Hindlimb muscle (tissue), 1 donor: Measurements from ENCODE around the gene MLLT10. TPM values are rescaled to one million over a fixed set of nuclear protein-coding genes. Genes with fewer than 3 reads are reported as not detected.
"Not testable (repeated sequence)": the region's sequence is repeated elsewhere in the genome, so short reads cannot be mapped to it uniquely, and the experiment has no call there.

Source experiments
- DNase-seq: peaks from one replicate; pipeline ENCODE4 v3.0.0-alpha.2; 2013
- polyA plus RNA-seq: library from polyadenylated mRNA; unstranded; fragments of 120-200 nt; gene quantifications from one replicate; pipeline ENCODE4 v1.2.1, GENCODE V29; 2013; ENCODE audit not compliant: insufficient read length

Gene MLLT10
- polyA plus RNA-seq, 1 donor, result 27.0 TPM

GRCh38 chr10:21529032-21529910 is 4.8 kb upstream of the MLLT10 start:
- no peak for DNase-seq

GRCh38 chr10:21530168-21530567 is 3.9 kb upstream of the MLLT10 start:
- DNase-seq, result no peak

- no peak for DNase-seq
These were observed 3.4 kb upstream of the MLLT10 start for GRCh38 chr10:21530641-21531040.

- no peak for DNase-seq
These were observed 2.9 kb upstream of the MLLT10 start for GRCh38 chr10:21531164-21531563.

GRCh38 chr10:21532694-21533466 is 1.2 kb upstream of the MLLT10 start:
- DNase-seq, result no peak

GRCh38 chr10:21534280-21534586 is 201 bp downstream of the MLLT10 start:
- DNase-seq, result no peak

GRCh38 chr10:21534604-21535493 is 817 bp downstream of the MLLT10 start:
- DNase-seq, result no peak

- no peak for DNase-seq
These were observed 1.5 kb downstream of the MLLT10 start for GRCh38 chr10:21535494-21535965.

GRCh38 chr10:21535976-21536375 is 1.9 kb downstream of the MLLT10 start:
- not testable (repeated sequence) for DNase-seq

- DNase-seq, result no peak
These were observed 2.8 kb downstream of the MLLT10 start for GRCh38 chr10:21536874-21537273.

GRCh38 chr10:21540701-21541100 is 6.7 kb downstream of the MLLT10 start:
- not testable (repeated sequence) for DNase-seq

GRCh38 chr10:21547246-21547645 is 13.2 kb downstream of the MLLT10 start:
- DNase-seq, result no peak

GRCh38 chr10:21552638-21553037 is 18.6 kb downstream of the MLLT10 start:
- no peak for DNase-seq

GRCh38 chr10:21556527-21556926 is 22.5 kb downstream of the MLLT10 start:
- no peak for DNase-seq

GRCh38 chr10:21558984-21559383 is 25.0 kb downstream of the MLLT10 start:
- not testable (repeated sequence) for DNase-seq

- DNase-seq, result no peak
These were observed 36.9 kb downstream of the MLLT10 start for GRCh38 chr10:21570761-21571521.

GRCh38 chr10:21572578-21572977 is 38.5 kb downstream of the MLLT10 start:
- DNase-seq, result no peak

- not testable (repeated sequence) for DNase-seq
These were observed 40.5 kb downstream of the MLLT10 start for GRCh38 chr10:21574514-21574913.

- DNase-seq, result no peak
These were observed 45.3 kb downstream of the MLLT10 start for GRCh38 chr10:21579291-21579690.

GRCh38 chr10:21581421-21581834 is 47.4 kb downstream of the MLLT10 start:
- not testable (repeated sequence) for DNase-seq

GRCh38 chr10:21584834-21585530 is 51.0 kb downstream of the MLLT10 start:
- no peak for DNase-seq
